Mesenteric fat pad (tissue), 1 donor: ENCODE data around the gene COL5A1. TPM values are rescaled to one million over a fixed set of nuclear protein-coding genes. Genes with fewer than 3 reads are reported as not detected.

Experiments used
- DNase-seq: peaks from one replicate; pipeline ENCODE4 v3.0.0-alpha.2; 2020; ENCODE audit warnings: low spot score
- total RNA-seq: library from RNA; stranded (reverse); fragmentation: NEBNext Ultra II Directional; extraction: Animal tissue kit (Norgen Biotek cat#: 25700); gene quantifications from one replicate; pipeline ENCODE4 v1.2.1, GENCODE V29; 2021
- donor health status: DM: yes; HTN: yes; CAD: no.

The COL5A1 gene
- total RNA-seq, 1 donor from 2014 or later, result 84.7 TPM

DNA sequence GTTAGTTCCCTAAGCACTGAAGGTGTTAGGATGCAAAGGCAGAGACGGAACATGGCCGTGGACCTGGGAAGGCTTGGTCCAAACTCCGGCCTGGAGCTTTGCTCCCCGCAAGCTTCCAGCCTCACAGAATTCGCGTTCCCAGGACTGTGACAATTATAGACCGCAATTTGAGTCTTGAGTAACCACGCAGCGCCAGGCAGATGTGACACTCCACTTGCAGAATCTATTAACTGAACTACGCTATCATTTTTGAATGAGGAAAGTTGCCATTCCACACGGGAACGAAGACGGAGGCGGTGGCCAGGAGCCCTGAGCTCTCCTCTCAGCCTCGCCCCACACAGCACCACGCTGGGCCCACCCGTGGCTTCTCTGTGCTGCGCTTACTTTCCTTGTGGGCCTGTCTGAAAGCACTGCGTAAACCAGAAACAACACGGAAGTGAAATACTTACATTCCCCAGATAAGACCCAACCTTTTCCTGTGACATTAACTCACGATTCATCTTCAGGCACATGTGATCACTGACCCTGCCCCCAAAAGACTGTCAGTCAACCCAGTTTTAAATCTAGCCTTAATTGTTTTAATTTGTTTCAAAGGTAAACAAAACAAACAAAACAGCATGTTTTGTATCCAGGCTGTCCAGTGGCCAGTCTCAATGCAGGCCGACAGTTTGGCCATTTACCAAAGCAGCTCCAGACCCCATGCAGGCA lies 16.1 kb upstream of the COL5A1 start:
- DNase-seq, result peak; percentile 41

GRCh38 chr9:134626069-134626423 lies 15.6 kb upstream of the COL5A1 start:
- peak; percentile 83 for DNase-seq

- peak; percentile 62 for DNase-seq
Measured at GRCh38 chr9:134626571-134627416, 14.8 kb upstream of the COL5A1 start.

DNA sequence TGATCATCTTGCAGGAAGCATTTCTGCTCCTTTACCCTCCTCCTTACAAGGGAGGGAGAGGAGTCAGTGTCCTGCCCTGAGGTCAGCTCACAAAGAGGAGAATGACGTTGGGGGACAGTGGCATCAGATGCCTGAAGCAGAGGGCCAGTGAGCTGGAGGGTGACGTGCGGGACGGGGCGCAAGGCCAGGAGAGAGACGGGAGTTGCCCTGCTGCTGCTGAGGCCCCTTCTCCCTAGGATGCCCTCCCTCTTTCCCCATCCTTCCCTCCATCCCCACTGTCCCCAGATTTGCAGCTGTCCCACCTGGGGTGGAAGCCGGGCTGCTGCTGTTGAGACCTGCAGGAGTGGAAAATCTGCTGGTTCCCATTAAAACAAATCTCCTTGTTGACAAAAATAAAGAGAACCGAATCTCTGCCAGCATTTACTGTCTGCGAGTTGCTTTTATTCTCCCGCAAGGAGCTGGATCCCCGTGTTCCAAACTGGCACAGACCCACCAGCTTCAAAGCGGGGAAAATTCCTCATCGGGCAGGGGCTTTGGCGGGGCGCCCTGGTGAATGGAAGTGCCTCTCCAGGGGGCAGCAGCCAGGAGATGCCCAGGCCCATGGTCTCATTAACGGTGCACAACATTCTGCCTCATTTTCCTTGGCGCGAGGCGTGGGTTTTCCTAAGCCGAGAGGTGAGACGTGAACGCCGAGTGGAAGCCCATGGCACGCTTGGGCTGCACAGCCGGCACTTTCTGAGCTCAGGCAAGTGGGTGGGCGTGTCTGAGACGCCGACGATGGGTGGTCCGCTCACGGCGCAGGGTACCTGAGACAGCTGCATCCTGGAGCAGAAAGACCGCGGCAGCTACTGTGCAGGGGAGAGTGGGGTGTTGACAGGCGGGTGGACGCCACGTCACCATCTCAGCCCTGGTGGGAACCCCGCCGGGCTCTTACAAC lies 13.9 kb upstream of the COL5A1 start:
- peak; percentile 88 for DNase-seq

- DNase-seq, result peak; percentile 62
Measured at GRCh38 chr9:134628354-134628736, 13.3 kb upstream of the COL5A1 start.

DNA sequence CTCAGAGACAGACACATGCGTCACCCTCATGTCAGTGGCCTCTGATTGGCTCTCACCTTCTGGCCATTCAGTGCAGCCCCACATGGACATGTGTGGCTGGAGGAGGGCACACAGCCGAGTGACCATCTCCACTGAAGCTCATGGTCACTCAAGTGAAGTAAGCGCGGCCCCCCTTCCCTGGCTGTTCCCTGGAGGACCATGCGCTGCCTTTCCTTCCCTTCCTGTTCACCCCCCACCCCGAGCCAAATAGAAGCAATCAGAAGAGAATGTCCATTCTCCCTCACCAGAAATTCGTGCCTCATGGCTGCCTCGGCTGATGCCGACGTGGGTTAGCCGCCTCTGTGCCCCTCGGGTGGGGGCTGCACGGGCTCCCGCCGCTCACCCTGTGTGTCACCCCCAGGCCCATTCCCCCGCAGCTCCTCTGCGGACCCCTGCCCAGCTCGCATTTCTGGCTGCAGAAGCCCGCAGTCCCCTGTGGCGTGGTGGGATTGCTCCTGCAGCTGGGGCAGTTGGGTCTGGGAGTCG lies 12.5 kb upstream of the COL5A1 start:
- peak; percentile 76 for DNase-seq

DNA sequence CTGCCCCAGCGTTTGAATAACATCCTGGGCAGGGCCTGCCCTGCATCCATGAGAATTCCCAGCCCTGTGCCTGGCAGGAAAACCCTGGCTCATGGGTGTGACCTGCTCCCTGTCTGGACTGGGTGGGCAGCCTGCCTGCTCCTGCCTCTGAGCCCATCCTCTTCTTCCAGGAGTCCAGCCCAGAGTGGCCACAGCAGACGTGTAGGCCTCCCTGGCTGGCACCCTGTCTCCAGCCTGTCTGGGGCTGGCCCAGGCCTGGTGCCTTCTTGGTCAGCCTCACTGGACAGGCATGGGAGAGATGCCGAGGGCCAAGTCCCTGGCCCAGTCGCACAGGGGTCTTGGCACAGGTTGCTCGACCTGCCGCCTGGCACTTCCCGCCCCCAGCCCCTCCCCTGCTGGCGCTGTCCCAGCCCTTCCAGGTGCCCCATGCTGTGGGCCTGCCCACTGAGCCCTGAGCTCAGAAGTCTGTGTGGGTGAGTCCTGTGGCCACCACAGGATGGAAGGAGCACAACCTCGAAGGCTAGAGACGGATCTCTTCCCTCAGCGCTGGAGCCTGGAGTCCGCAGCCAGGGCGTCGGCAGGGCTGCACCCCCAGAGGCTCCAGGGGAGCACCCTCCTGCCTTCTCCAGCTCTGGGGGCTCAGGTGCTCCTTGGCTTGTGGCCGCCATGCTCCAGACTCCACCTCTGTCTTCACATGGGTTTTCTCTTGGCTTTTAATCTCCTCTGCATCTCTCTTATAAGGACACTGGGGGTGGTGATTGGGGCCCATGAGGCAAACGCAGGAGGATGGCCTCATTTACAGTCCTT lies 11.8 kb upstream of the COL5A1 start:
- peak; percentile 85 for DNase-seq

GRCh38 chr9:134630393-134630790 lies 11.2 kb upstream of the COL5A1 start:
- DNase-seq, result peak; percentile 67

DNA sequence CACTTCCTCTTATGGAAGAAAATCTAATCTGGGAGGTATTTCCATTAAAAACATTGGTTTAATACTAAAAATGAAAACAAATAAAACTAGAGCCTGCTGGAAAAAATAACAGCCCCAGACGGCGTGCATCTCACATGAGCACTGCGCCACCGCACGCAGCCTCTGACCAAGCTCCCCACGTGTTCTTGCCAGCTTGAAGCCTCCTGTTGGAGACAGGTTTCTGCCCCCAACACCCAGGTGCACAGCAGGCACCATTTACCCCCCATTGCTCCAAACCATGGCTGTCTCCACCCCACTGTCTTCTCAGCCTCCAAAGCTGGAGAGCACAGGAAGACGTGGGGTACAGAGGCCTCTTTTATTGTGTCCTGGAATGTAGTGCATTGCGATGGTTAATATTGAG lies 10.7 kb upstream of the COL5A1 start:
- peak; percentile 77 for DNase-seq

- peak; percentile 75 for DNase-seq
Measured at GRCh38 chr9:134631881-134632280, 9.7 kb upstream of the COL5A1 start.

- peak; percentile 68 for DNase-seq
Measured at GRCh38 chr9:134632329-134632728, 9.3 kb upstream of the COL5A1 start.

DNA sequence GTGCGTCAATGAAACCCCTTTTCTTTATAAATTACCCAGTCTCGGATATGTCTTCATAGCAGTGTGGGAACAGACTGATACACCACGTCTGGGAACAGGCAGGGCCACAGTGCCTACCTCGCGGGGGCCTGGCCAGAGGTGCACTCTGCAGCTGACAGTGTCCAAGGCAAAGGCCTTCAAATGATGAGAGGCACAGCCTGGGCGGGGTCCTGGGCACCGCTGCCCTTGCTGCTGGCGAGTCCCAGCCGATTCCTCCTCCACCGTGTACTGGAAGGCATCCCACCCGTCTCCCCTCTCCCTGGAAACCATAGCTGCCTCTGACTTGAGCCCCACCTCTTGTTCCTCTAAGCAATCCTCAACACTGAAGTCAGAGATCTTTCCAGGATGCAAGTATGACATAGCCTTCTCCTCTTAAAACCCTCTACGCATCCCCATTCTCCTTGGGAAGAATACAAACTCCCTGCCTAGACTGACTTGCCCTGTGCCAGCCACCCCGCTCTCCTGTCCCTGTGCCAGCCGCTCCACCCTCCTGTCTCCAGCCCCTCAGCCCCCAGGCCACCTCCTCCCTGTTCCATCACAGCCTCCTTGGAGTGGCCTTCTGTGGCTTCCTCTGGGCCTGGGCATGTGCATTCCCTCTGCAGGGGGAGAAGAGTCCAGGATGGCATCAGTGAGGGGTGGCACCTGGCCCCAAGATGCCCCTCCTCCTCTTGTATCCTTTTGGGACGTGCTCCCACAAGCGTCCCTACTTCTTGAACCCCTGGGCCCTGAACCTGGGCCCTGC lies 8.1 kb upstream of the COL5A1 start:
- DNase-seq, result peak; percentile 55

- peak; percentile 87 for DNase-seq
Measured at GRCh38 chr9:134634176-134634575, 7.4 kb upstream of the COL5A1 start.

GRCh38 chr9:134634667-134635230 lies 6.9 kb upstream of the COL5A1 start:
- DNase-seq, result peak; percentile 55

DNA sequence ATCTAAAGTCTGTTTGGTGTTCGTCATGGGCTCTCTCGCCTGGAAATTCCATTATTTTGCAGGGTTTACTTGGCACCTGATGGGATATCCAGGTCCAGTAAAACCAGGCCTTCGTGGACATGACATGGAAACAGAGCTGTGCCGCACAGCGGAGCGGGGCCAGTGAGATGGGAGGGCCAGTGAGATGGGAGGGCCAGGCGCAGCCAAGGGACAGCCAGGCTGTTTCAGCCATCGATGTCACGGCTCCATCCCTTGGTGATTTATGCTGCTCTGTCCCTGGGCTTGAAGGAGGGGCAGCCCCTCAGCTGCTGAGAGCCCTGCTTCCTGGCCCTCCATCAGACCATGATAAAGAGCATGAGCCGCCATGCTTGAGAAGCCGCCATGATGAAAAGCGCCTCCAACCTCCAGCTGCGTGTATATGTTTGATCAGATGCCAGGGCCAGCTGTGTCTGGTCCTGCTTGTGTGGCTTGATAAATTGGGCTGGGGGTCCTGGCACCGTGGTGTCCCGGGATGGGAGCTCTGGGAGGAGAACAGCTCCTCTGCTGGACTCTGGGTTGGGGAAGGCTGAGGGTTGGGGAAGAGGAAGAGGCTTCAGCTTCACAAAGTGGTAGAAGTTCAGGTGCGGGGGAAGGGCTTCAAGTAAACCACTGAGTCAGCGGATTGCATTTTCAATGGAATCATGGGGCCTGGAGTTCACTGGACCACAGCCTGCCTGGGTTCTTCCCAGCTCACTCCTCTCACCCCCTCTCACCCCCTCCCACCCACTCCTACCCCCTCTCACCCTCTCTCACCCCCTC lies 6.1 kb upstream of the COL5A1 start:
- peak; percentile 55 for DNase-seq

DNA sequence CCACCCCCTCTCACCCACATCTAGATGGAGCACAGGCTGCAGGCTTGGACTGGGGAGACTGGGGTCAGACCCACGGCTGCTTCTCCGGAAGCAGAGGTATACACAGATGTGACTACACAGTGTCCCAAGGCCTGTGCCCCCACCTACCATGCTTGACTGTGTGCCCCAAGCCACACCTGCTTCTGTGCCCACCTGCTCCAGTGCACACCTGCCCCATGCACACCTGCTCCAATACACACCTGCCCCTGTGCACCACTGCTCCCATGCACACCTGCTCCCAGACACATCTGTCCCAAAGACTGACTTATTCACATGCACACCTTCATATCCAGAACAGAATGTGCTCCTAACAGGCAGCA lies 5.5 kb upstream of the COL5A1 start:
- no peak for DNase-seq

- no peak for DNase-seq
Measured at GRCh38 chr9:134637241-134637640, 4.4 kb upstream of the COL5A1 start.

DNA sequence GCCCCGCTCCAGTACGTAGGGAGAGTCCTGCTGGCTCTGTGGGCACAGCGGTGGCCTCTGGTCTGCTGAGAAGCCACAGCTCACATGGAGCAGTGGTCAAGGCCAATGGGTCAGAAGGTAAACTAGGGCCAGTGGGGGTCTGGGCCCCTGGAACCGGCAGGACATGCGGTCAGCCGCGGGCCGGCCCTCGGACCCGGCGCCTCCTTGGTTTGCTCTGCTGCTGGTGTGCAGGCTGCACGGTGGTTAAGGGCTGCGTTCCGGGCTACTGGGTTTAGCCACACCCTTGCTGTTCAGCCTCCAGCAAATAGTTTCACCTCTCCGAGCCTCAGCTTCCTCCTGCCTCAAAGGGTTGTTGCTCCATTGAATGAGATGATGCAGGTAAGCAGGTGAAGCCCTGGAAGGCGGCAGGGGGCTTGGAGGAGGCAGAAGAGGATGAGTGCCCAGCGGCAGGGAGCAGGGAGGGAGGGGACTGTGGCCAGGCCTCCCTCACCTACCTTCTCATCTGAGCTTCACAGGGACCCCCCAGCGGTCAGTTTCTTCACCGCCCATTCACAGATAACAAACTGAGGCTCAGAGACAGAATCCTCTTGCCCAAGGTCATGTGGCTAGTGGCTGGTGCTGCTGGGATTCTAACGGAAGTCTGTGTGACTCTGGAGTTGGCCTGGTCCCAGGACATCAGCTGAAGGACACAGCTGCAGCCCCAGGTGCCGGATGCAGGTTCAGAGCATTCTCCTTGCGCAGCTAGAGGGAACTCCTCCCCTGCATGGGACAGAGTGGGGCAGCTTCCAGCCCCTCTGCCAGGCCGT lies 3.7 kb upstream of the COL5A1 start:
- DNase-seq, result no peak
